ENCODE measurements around the gene AGPAT4.
A peak's percentile ranks its signal among the peaks of the same experiment; 100 is the strongest.

DNA sequence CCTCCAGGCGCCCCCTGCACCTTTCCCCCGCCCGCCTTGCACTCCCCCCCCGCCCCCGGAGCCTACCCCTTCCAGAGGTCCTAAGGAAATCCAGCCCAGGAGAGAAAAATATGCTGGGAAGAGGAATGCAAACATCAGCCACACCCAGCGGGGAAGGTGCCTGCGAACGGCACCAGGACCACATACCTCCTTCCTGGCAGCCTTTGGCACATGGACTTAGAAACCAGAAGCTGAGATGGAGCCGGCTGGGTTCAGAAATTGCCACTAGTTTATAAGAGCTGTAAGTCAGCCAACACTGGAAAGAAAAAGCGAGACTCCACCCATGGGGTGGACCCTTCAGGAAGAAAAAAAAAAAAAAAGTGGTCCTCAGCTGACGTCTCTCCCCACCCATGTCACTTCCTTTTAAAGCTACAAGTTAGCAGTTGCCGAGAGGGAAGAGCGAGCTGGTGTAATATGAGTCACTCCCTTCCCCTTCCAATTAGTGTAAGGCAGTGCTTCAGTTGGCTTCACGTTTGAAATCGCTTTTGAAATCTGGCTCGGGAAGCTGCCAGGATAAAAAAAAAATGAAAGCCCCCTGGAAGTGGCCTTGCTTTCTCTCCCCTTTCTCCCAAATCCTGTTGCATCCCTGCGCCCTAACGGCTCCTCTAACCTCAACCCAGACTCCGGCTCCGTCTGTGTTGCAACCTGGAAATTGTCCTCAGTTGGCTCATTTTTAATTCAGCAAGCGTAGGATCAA lies at the start of gene AGPAT4:
- TF ChIP-seq EZH2 (IDR thresholded peaks at IDR 0.05): no peak
- peak; percentile 90 for TF ChIP-seq POLR2AphosphoS5 (IDR thresholded peaks at IDR 0.05; ENCODE audit: borderline replicate concordance, low read depth, low read length)

Data from SK-N-MC (cell line).